GM18498 (cell line): ENCODE results near the gene DCN.
"Not testable (repeated sequence)": the region's sequence is repeated elsewhere in the genome, so short reads cannot be mapped to it uniquely, and the experiment has no call there.

ENCODE experiments used
- ATAC-seq: cut with Tn5 transposase; IDR thresholded peaks from one replicate; pipeline ENCODE4 v1.9.1; 2021; ENCODE audit warnings: mild to moderate bottlenecking, moderate library complexity; ENCODE audit not compliant: unreplicated experiment

DCN gene, protein sequence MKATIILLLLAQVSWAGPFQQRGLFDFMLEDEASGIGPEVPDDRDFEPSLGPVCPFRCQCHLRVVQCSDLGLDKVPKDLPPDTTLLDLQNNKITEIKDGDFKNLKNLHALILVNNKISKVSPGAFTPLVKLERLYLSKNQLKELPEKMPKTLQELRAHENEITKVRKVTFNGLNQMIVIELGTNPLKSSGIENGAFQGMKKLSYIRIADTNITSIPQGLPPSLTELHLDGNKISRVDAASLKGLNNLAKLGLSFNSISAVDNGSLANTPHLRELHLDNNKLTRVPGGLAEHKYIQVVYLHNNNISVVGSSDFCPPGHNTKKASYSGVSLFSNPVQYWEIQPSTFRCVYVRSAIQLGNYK

DNA sequence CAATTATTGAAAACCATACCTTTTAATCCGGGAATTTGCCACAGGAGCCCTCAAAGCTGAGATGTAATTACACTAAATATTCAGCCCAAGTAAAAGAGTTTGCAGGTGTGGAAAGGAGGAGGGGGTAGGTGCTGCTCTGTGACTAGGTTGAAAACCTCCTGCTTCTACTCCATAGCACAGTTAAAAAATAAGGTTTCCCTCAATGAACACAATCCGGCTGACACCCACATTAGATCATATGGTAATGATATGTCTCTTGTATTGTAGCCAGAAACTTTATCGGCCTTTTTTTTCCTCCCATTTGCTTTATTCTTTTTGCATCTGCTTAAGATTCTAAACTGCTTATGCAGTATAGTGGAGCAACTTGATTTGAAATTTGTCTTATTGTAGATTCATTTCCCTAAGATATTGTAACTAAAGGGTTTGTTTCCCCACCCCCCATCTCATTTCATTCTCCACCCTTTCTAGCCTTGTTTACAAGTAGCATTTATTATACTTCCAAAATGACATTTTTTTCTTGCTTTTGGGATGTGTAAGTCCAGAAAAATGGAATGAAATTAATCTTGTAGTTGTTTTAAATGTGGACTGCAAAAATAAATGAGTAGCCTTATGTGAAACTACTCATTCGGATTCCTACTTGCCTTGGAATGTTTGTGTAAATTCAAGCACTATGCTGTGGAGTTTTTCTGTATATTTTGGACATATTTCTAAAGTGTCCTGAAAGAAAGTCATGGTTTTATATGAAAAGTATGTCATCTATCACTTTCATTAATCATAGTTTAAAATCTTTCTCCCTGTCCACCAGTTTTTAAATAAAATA lies at the start of gene DCN:
Gene DCN, minus strand, starts transcription at position 182 of the 820 bp plus-strand sequence. CDS start 4,265 bp downstream, outside the sequence.
- no peak for ATAC-seq

DNA sequence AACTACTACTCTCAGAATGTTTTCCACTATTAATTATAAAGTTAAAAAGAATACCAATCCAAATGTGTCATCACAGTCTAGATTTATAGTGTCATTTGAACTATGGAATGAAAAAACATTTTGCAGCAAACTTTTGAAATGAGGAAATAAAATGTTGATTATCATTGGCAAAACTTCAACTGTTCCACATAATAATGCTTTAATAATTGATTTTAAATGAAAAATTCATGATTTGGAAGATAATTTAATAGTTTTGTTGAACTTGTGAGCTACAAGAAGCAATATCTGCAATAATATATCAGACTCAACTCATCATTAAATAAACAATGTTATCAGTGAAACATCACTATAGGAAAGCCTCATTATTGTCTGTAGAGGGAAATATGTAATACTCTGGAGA lies 48.2 kb upstream of the DCN start:
- no peak for ATAC-seq

DNA sequence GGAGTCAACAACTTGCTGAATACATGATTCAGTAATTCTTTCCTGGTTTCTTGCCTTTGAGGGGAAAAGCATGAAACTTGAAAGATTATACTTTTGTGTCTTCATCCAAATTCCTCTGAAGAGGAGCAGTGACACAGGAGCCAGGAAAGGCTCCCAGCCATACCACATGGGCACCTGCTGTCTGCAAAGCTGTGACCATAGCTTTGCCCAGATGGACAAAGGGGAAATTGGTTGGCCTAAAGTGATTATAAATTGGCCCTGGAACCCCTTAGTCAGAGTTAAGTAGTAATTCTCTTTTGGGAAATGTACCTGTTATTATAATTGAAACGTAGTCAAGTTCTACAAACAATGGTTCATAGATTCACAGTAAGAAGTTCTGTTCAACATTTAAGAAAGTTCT lies 44.3 kb upstream of the DCN start:
- ATAC-seq, result no peak

DNA sequence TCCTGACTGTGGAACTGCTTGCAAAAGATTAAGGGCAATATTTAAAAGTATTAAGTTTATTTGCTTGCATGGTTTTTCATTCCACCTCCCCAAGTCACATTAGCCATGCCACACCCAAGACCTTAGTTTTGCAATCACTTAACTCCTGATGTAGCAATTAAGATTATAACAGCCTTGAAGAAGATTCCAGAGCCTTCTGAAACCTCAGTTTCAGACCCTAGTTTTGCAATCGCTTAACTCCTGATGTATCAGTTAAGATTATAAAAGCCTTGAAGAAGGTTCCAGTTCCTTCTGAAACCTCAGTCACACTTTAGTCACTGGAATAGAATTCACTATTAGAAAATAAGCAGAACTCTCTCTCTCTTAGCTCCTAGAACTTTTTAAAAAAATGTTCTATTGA lies 42.7 kb upstream of the DCN start:
- ATAC-seq, result no peak

DNA sequence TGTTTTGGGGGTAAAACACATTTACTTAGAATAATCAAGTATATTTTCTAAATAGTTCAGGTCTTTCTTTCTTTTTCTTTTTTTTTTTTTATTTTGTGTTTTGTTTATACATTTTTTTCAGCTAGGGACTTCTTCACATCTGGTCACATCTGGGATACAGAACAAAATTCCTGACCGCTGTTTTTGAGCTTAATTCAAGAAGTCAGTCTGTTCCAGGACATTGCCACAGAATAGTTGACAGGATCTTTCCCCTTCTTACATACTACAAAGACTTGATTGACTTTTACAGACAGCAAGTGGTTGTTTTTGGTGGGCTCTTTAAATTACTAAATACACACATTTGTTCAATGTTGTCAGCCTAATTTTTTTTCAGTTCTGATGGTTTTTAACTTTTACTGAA lies 41.8 kb upstream of the DCN start:
- ATAC-seq, result no peak

DNA sequence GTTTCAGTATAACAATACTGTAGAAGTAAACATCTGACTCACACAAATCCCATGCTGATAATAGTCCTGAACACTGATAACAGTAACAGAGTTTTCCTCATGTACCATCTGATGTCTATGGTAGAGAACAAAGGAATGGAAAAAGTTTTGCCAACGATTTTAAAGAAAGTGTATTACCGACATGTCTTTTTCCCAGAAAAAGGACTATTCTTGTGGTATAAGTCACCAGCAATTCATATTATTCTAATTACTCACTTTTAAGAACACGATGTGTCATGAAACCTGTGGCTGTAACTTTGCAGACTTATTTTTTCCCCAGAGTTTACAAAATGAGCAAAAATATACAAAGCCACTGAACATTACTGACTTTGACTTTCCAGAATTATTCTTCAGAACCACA lies 40.1 kb upstream of the DCN start:
- ATAC-seq, result no peak

DNA sequence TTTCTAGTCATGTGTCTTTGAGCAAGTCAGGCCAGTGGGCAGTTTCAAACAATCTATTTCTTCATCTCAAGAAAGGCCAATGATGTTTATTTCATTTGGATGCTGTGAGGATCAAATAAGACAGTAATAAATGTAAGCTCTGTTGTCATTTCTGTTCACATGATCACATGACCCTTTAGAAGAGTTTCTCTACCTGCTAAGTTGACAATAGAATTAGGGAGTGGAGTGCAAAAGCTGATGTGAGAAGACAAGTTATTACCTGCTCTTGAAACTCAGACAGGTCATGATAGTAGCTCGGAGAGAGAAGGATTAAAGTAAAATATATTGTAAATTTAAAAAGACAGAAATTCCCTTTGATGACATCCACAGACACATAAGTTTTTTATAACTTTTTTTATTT lies 37.3 kb upstream of the DCN start:
- ATAC-seq, result no peak

DNA sequence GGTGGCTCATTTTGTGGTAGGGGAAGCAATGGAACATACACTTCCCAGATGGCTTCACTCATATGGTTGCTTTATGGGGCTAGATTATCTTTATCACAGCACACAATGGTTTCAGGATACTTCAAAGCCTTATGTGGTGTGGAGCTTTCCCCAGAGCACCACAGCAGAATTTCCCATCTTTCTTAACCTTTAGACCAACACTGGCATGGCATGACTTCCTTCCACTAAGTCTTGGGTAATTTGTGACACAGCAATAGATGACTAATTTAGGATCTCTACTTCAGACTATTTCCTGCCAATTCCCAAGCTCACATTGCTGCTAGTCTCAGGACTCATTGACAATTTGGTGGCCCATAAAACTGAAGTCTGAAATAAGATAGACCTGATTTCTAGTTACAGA lies 36.9 kb upstream of the DCN start:
- no peak for ATAC-seq

DNA sequence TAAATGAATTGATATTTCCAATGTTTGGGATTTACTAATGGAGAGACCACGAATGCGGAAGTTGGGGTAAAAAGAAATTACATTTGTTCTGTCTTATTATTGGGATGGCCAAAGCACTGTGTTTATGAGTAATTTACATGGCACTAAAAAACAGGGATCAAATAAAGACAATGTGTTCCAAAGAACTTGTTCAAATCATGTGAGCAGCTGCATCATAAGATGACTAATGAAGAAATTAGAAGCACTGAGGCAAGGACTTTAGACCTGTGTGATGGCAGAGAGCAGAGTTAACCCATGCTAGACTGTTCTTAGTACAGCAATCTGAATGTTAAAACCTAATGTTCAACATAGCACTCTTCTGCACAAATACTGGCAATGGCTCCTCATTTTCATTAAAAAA lies 34.3 kb upstream of the DCN start:
- no peak for ATAC-seq

DNA sequence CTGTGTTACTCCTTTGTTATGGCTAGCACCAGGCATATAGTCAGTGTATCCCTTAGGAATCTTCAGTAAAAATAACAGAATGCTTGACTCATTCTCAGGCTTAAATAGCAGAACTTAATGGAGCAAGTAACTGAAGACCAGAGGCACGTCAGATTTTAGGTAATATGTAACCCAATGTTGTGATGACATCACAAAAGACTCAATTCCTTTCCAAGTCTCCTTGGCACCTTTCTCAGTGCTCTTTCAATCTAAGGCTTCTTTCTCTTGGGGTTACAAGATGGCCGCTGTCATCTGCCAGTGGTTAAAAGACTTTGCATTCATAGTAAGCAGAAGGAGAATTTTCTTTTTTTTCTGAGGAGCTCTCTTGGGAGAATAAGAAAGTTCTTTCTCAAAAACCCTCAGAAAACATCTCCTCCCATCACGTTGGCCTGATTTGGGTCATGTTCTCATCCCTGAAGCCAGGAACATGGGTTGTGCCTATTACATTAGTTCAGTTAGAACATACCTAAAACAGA lies 33.4 kb upstream of the DCN start:
- ATAC-seq, result no peak

DNA sequence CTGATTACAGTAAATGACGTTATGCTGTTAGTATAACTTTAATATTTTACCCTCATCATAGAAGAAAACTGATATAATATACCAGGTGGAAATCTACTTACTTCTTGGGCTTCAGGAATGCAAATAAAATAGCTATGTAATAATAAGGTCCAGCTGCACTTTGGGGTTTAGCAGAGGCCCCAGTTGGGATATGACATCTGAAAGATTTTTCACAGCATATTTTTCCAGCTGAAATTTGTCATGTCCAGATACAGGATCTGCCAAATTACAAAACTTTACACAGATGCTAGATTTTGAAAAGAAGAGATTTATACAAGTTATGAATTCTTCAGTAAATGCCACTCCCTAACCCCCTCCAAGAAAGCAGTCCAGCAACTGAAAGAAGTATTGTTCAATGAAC lies 29.2 kb upstream of the DCN start:
- no peak for ATAC-seq

DNA sequence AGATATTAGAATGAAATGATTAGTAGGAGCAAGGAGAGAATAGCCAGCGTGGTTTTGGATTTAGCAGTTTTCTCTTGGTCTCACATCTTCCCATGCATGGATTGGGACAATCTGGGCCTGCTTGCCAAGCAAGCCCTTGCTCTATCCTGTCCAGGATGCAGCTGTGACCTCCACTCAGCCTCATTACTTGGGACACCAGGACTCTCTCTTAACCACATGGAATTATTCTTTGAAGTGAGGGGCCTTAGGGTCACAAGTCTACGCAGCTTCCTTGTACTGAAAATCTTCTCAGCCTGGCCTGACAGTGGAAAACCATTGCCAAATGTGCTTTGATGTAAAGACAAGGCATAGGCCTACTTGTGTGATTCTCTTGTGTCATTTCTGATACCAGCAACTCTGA lies 28.0 kb upstream of the DCN start:
- ATAC-seq, result no peak

DNA sequence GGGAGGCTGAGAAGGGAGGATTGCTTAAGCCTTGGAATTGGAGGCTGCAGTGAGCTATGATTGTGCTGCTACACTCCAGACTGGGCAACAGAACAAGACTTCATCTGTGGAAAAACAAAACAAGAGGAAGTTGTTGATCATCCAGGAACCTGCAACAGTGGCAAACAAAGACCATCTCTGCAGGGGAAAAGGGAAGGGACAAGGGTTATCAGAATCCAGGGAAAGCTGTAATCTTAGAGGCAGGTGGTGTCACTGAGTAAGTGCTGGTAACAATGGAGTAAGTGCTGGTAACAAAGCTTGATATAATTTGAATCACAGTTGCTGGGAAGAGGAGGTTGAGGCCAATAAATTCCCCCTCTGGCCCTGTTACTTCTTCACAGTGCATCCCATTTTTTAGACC lies 27.5 kb upstream of the DCN start:
- ATAC-seq, result no peak

DNA sequence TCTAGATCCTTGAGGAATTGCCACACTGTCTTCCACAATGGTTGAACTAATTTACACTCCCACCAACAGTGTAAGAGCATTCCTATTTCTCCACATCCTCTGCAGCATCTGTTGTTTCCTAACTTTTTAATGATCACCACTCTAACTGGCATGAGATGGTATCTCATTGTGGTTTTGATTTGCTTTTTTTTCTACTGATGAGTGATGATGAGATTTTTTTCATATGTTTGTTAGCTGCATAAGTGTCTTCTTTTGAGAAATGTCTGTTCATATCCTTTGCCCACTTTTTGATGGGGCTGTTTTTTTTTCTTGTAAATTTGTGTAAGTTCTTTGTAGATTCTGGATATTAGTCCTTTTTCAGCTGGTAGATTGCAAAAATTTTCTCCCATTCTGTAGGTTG lies 24.7 kb upstream of the DCN start:
- not testable (repeated sequence) for ATAC-seq

DNA sequence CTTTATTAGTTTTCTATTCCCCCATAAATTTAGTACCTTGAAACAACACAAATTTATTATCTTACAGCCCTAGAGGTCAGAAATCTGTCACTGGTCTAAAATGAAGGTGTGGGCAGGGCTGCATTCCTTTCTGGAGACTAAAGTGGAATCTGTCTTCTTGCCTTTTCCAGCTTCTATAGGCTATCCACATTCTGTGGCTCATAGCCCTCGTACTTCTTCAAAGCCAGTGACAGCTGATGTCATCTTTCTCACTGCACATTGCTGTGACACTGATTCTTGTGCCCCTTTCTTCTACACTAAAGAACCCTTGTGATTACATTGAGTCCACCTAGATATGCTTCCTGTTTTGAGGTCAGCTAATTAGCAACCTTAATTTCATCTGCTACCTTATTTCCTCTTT lies 23.2 kb upstream of the DCN start:
- no peak for ATAC-seq

DNA sequence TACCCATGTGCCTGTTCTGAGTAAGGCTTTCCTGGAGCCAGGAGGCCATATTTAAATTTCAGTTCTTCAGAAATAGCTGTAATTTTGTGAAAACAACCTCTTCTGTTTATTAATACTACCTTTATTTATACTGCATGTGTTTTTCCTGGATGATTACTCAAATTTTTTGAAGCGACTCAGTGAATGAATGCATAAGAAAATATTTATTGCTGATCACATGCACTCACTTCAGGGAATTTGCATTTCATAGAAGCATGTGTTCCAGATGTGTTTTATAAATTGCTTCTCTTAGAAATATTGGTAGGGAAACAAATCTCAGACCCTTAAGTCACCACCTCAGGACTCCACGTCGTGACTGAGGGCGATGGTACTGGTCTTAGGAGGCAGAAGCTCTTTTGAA lies 21.8 kb upstream of the DCN start:
- ATAC-seq, result no peak

DNA sequence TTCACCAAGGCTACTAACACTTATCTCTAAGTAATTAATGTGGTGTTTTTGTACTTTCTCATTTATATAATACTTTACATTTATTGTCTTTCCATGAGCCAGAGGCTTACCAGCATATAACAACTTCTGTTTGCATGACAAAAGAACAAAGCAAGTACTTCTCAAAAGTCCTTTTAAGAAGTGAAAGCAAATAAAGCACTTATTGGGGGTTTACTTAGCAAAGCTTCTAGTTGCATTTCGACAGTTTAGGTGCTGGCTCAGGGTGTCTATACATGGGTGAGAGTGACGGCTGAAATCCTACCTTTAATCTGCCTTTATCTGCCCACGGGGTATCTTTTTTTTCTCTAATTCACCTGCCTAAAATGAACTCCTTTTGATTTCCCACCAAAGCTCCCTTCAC lies 21.0 kb upstream of the DCN start:
- no peak for ATAC-seq

DNA sequence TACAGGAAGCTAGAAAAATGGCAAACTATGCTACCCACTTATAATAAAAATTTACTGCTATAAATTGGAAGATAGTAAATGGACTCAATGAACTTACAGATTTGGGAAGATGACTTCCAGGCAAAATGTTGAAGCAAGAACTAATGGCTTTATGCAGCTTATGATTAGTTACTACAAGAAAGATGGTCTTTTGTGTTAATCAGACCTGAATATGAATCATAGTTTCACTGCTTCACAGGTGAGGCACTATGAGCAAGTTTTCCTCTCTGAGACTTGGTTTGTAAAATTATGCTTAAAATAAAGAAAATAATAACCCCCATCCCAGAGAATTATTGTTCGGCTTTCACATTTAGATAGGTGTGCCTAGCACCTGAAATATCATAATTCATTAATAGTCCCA lies 19.8 kb upstream of the DCN start:
- ATAC-seq, result no peak

DNA sequence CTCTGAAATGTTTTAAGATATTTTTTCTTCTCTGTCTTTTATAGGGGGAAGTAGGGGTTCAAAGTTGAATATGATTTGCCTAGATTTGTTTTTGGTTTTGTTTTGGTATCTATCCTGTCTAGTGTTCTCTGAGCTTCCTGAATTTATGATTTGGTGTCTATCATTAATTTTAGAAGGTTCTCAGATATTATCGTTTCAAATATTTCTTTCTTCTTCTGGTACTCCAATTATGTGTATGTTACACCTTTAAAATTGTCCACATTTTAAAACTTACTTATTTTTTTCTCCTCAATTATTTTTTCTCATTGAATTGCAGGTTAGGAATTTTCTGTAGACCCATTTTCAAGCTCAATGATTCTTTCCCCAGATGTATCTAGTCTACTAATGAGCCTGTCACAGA lies 13.8 kb upstream of the DCN start:
- no peak for ATAC-seq

DNA sequence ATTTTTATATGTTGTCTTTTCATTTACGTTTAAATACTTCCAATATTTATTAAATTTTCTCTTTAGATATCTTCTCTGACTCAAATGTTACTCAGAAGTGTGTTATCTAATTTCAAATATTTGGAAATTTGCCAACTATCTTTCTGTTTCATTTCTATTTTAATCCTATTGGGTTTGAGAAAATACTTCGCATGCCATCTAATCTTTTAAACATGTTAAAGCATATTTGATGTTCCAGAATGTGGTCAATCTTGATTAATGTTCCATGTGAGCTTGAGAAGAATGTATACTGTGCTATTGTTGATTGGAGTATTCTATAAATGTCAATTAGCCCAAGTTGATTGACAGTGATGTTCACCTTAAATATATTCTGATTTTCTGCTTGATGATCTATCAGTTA lies 11.9 kb upstream of the DCN start:
- ATAC-seq, result no peak

DNA sequence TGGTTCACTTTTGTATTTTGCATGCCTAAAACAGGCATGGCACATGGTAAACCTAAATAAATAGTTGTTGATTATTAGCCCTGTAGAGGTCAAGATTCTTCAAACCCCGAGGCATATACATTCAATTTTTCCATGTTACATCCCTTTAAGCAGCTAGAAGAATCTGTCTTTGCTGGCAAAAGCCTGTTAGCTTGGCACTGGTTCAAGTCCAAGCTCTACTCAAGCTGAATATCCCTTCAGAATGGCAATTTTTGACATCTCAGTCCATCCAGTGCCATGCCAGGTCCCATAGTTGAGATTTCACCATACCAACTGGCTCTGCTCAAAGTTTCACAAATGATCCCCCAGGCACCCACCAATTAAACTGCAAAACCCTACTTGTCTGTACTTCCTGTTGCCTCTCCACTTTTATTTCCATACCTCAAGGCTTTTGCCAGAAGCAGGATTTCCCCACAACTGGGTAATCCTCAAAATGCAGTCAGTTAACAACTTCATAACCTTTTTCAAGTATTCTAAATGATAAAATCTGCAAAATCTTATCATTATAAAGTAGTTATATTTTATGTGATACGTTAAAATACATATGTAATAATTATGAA lies 9.0 kb upstream of the DCN start:
- ATAC-seq, result no peak

DNA sequence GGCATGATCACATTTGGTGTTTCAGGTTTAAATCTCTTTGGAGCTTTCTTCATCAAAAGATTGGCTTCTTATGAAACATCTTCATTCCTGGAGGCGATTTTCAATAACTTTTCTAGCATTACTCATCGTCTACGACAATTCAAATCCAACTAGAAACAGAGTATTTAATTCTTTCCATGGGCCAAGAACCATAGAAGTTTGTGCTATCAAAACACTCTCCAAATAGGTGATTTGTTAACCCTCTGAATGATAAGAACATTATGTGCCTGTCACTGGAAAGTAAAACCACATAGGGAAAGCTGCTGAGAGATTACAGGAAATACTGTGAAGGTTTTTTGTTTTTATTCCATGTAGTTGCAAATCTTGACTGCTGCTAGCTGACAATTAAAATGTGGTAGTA lies 6.9 kb upstream of the DCN start:
- no peak for ATAC-seq
